Fibroblast of skin of left biceps (primary cell): Measurements from ENCODE around the gene DTNA.

Experiments used
- DNase-seq, 2 experiments: peaks; one replicate each; pipeline ENCODE4 v3.0.0-alpha.2; 2013; ENCODE audit warnings: low read depth in 2 of 2

Gene DTNA

DNA sequence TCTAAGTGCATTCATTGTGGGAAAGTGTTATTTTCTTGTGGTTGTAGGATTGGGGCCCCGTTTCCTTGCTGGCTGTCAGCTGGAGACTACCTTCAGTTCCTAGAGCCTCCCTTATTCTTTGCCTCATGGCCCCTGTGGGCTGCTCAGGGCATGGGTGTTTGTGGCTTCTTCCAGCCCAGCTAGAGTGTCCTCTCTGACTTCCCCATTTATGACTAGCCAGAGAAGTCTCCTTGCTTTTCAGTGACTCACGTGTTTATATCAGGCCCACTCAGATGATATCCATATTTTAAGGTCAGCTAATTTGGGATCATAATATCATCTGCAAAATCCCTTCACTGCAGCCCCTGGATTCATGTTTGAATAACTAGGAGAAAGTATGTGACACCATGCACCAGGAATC, 62.8 kb downstream of the DTNA start:
- DNase-seq = no peak

DNA sequence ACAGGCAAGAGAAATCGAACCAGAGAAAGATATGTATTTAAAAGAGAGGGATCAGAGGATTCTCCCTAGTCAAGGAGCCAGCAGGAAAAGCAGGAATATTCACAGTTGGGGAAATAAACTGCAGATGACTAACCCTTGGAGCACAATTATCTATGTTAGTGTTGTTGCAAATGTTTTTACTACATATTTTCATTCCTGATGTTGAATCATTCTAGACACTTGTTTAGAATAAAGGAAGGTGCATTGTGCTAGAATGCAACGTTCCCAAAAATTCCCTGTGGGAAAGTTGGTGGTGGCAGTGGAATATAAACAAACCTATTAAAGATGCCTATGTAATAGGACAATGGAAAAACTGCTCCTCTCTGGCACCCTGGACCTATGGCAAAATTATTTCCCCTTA, 63.3 kb downstream of the DTNA start:
- no peak for DNase-seq

DNA sequence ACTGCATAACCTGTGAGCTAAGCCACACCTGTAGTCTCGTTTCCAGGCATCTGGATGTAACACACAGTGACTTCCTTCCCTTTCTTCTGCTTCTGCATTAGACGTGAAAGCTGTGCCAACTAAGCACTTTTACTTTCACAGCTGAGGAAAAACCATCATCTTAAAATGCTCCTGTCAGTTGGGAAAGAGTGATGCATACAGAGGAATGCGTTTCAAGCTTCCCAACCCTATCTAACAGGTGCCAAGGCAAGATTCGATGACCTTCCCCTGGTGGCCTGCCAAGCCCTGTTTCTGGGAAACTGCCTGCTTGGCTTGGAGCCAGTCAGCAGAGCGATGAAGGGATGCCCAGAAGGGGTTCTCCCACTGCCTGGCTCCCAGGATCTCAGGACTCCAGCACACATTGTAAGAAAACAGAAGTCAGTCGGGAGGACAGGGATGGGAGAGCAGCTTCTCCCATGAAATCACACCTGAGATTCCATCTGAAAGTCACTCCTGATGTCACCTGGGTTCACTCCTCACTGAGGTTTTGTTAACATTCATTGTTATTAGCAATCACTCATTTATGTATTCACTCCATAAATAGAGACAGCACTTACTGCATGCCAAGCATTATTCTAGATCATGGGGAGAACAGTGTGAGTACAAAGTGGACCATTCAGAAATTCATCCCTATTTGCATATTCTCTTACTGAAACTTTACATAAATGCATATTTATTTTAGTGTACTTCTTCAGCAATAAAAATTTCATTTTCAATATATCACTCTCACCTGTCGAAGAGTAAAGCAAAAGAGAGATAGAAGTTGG, 64.1 kb downstream of the DTNA start:
- DNase-seq = no peak

DNA sequence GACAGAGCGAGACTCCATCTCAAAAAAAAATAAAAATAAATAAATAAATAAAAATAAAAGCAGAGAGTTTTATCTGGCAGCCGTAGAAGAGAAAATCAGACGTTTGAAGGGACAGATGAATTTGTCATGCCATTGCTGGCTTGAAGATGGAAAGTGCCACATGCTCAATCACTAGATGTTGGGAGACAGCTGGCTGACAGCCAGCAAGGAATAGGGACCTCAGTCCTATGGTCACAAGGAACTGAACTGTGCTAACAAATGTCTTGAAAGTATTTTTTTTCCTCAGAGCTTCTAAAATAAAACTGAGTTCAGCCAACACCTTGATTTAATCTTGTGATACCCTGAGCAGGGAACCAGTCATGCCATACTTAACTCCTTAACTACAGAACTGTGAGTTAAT, 65.4 kb downstream of the DTNA start:
- DNase-seq = no peak

DNA sequence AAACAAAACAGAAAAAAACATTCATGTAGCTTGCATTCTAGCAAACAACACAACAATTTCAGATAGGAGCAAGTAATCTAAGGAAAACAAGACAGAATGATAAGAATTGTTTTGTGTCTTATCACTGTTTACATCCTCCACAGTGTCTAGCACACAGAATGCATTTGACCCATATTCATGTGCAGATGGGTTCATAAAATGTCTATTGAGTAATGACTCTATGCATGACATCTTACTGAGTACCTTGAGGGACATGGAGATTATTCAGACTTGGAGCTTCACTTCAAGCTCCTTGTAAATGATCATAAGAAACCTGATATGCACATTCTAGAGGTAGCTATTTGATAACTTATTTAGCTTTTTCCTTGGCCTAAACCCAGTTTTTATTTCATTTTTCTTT, 69.0 kb downstream of the DTNA start:
- no peak for DNase-seq

DNA sequence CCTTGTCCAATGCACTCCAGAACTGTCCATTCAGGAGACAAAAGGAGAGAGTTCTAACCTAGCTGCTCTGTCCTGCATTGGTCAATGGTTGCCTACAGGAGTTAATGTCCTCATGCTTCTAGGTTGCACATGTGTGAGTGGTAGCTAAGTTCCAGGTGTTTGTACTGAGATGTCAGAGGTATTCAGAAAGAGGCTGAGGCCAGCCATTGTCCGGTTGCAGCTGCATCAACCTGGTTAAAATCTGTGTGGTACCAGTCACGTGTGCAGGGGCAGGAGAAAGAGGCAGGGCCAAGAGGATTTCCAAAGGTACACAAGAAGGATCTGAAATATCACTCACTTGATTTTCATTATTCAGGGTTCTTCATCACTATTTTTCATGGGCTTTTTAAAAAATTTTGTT, 70.8 kb downstream of the DTNA start:
- DNase-seq = no peak

DNA sequence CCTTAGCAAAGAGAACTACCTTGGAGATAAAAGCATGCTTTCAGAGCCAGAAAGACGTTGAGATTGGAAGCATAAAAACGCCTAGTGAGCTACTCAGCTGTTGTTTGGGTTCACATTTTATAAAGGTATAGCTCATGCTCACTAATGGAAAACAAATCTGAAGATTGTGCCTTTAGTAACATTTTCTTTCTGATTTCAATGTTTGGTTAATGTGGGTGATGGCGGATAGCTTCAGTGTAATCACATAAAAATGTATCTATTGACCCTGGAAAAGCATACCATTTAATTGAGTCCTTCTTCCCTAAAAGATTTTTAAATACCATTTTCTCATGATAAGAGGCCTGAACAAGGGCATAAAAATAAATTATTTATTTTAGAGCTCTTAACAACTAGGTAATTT, 73.4 kb downstream of the DTNA start:
- no peak for DNase-seq

DNA sequence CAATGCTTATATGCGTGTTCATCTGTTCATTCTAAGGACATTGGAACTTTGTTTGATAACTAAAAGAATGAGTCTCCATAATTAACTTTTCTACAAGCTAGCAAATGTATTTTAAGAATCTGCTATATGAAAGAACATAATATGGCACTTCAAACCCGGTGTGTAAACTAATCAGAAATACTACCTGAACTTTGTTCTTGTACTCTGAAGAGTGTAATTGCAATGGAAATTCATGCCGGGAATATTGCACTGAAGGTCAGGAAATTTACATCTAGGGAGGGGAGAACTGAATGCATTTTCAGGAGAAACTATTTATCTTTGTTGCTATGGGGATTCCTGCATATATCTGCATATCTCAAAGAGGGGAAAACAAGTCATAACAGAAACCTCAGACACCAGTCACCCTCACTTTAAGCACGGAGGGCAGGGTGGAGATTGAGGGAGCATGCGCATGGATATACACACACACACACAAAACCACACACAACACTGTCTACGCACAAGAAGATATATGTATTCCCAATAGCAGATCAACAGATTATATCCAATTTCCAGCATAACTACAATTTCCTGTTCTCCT, 76.2 kb downstream of the DTNA start:
- no peak for DNase-seq

DNA sequence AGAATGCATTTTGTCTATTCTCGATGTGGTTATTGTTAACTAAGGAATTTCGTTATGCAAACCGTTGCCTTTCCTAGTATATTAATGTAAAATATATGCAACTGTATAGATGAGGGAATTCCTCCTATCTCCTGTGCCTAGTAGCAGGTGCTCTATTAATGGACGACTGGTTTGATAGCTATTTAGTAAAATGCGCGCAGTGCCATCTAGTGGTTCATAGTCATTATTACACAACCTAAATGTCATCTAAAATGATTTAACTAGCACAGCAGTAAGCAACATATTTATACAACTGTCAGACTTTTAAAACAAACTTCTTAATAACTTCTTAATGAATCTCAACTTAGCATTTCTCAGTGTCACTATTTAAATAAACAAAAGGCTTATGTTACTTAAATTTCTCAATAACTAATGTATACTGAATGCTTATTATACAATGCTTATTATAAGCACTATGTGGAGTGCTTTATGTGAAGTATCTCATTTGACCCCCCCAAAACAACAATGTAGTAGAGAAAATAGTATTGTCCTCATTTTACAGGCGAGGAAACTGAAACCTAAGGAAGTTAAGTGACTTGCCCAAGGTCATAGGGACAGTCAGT, 77.9 kb downstream of the DTNA start:
- no peak for DNase-seq

DNA sequence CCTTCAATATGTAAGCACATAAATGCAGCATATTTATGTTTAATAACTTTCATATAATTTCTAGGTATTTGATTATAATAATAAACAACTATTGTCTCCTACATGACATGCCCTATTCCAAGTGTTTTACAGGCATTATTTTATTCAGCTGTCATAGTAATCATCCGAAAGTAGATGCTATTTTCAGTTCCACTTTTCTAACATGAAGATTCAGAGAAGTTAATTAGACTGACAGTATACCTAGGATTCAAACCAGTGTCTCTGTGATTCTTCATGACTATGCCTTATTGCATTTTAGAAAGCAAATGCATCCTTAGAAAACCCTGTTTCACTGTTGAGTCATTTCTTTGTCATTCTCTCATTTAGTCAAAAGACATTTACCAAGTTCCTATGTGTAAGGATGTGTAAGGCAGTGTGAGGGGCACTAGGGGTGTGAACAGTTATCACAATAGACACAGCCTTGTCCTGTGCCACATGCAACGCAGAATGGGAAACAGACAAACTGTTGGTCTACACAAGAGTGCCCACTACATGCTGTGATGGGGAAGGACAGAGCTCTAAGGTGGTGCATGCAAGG, 79.8 kb downstream of the DTNA start:
- DNase-seq = no peak

DNA sequence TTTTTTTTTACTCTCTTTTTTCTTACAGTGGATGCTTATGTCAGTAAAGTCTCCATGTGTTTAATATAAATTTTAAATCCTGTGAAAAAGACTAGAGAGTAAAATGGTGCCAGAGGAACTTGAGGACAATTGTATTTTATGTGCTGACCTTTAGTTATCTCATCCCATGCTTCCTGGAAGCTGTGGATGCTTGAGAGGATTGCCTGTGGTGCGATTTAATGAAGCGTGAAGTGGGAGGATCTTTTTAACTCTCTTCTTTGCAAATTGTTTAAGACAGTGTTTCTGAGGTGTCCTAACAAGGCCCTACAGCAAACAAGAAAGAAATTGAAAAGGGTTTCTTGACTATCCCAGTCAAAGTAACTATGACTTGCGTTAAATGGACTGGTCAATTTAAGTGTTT, 84.2 kb downstream of the DTNA start:
- DNase-seq = no peak

DNA sequence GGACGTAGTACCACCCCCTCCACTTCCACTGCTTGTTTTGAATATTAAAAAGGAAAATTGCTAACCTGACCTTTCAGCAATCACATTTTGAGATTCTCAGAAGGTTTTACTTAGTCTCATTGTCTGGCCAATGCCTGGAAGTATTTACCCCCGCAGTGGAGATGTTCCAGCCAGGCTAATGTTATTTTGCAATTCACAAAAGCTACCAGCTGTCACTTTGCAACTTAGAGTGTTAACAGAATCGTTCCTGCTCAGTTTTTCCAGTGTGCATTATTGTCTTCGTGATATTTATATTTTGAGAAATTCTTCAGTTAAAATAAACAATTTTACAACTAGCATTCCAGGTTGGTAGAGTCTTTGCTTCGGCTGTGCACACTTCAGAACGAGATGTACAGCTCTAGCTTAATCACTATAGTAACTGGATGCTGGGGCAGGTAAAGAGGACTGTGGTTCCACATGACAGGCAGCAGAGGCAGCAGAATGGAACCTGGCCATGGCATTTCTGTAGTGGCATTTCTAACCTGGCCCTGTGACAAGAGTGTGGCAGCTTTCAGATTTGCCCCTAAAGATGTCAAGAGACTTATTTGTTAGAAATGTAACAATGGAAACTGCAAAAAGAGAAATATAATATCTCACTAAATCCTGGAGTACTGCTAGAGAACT, 85.1 kb downstream of the DTNA start:
- no peak for DNase-seq

DNA sequence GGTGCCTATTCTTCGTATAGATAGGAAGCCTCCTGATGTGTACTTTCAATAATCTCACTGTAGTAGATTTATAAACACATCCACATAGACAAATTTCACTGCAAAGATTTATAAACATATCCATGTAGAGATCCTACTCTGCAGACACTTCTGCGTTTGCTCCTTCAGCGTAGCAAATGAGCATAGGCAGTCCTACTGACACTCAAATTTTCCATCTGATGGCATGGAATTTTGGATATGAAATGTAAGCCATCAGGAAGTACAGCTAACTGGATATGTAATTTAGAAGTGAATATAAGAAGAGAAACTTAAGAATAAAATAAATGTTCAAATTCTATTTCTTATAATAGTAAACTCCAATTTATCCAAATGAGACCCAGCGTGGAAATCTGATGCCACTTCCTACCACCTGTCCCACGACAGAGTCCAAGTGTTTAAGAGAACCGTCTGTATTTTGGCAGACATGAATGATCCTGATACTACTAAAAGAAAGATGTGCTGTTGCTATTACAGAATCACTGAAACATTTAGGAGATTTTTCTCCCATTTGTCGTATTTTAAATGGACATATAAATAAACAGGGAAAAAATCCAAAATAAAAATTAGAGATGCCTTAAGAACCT, 86.0 kb downstream of the DTNA start:
- no peak for DNase-seq

DNA sequence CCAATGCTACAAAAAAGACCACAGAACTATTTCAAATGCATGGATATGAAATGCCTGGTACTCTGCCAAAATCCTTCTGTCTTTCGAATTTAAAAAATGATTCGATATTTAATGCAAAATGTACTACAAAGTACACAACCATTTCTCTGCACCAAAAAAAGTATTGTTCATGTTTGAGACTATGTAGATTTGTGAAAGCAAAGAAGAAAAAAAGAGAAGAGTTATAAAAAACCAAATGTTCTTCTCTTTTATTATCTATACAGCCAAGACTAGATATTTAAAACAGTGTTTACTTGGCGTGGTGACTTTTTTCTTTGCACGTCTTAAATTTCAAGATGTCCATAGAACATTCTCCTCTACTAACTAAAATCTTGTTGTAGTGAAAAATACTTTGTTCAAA, 89.2 kb downstream of the DTNA start:
- DNase-seq = no peak

DNA sequence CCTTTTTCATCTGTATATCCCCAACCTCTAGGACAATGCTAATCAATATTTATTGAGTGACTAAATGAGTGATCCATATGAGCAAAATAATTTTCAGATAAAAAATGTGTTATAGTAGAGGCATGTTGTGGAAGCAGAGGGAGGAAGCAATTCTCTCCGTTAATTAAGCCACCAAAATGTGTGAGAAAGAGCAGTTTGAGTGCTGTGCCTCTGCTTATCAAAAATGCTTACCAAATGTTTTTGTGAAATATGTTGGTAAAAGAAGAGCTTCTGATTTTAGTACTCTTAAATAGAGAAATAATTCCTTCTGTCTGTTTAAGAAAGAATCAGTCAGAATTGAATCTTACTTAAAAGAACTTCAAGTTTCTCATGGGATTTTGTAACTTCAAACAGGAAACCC, 90.3 kb downstream of the DTNA start:
- DNase-seq = no peak

DNA sequence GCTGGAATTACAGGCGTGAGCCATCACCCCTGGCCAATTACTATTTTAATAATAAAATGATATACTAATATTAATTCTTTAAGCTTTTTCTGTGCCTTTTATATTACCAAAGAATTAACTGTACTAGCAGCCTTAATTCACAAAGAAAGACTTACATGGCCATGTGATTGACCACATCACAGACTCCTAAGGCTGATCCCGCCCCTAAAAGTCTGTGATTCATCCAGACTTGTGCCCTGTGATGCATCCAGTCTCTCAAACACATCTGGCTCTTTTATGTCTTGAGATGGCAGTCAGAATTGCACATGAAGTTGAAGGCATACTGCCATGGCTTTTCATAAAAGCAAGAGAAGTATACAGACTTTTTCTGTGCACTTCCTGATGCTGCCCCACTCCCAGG, 91.7 kb downstream of the DTNA start:
- DNase-seq = no peak

DNA sequence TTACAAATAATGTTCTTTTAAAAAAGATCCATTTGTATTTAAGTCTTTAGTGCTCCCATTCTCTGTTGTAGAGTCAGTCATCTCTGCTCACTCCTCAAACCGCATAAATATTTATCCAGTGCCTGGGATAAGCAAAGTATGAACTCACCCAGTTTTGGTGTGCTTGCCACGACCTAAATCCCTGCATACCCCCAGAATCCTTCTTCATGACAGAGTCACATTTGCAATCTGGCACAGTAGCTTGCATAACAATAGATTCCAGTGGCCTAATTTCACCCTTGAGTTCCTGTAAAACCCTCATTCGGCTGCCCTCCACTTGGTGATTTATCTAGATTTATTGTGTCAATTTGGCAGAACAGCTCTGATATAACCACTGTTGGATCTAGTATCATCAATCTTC, 92.9 kb downstream of the DTNA start:
- DNase-seq = no peak

DNA sequence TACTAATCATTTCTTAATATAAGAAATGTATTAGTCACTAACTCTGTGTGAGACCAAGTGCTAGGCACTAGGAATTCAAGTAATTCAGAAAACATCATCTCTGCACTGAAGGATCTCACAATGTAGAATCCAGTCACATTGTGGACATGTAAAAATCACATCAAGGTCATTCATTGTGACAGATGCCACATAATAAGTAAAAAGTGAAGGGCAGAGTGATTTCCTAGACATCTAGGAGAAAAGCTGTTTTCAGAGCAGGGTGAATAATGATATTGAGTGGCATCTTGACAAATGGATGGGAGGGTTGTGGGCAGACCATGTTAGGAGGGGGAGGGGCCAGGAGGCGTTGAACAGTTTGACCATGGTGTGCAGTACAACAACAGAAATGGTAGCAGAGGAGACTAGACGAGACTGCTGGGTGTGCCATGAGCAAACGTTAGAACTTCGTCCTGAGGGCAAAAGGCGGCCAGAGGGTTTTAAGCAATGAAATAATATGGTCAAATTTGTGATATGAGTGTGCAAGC, 93.8 kb downstream of the DTNA start:
- DNase-seq = no peak

DNA sequence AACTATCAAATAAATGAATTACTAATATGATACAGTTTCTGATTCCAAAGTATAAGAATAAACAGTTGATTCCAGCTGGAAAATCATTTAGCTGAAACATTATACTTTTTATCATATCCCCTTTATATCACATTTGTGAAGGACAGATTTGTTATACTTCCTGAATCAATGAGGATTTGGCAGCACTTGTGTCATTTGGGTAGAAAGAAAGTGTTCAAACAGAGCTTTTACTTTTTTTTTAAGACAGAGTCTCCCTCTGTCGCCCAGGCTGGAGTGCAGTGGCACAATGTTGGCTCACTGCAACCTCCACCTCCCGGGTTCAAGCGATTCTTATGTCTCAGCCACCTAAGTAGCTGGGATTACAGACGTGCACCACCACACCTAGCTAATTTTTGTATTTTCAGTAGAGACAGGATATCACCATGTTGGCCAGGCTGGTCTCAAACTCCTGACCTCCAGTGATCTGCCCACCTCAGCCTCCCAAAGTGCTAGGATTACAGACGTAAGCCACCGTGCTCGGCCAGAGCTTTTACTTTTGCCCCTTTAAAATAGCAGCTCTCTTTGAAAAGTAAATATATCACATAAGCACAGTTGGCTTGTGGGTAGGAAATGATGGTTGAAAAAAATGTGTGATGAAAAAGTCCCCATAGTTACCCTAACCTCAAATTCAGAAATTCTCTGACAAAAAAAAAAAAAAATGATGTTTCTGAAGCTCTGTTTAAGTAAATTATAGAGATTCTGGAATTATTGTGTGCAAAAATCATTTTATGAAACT, 95.2 kb downstream of the DTNA start:
- DNase-seq = no peak

DNA sequence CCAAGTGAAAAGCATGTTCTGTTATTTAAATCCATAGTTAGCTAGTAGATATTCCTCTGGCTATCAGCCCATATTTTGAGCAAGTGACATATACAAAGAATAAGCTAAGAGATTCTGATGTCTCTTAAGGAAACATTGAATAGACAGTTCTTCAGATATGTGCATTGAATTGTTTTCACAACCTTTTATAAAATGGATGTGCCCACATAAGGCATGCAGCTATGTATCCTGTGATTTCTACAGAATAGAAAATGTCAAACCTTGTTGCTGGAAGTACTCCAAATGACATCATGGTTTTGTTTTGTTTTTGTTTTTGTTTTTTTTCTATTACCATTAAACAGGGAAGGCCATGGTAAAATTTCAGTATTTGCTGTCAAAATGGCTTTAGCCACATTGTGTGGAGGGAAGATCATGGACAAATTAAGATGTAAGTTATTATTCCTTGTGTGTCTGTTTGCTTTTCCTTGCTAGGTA, 95.8 kb downstream of the DTNA start:
- no peak for DNase-seq

DNA sequence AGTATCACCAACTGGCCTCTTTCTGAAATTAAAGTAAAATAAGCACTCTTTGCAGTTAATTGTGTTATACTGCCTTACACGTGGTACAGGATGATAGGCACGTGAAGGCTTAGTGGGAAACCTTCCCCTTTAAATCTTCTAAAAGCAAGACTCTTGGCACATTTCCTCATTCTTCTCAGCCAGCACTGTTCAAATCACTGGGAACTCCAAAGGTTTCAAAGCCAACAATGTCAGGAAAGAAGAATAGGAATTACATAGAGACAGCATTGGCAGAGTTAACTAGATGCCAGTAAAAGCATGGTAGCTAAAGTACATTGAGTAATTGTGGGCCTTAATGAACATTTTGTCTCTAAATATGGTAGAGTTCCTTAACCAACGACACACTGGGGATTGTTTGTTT, 96.4 kb downstream of the DTNA start:
- no peak for DNase-seq
